GM19372 (cell line): ENCODE results near the gene ADRA2B.
A peak's percentile ranks its signal among the peaks of the same experiment; 100 is the strongest.
"Not testable (repeated sequence)": the region's sequence is repeated elsewhere in the genome, so short reads cannot be mapped to it uniquely, and the experiment has no call there.

ENCODE experiments used
- ATAC-seq: cut with Tn5 transposase; IDR thresholded peaks from one replicate; pipeline ENCODE4 v1.9.1; 2021; ENCODE audit warnings: mild to moderate bottlenecking, low read depth, moderate library complexity; ENCODE audit not compliant: unreplicated experiment

The ADRA2B gene

DNA sequence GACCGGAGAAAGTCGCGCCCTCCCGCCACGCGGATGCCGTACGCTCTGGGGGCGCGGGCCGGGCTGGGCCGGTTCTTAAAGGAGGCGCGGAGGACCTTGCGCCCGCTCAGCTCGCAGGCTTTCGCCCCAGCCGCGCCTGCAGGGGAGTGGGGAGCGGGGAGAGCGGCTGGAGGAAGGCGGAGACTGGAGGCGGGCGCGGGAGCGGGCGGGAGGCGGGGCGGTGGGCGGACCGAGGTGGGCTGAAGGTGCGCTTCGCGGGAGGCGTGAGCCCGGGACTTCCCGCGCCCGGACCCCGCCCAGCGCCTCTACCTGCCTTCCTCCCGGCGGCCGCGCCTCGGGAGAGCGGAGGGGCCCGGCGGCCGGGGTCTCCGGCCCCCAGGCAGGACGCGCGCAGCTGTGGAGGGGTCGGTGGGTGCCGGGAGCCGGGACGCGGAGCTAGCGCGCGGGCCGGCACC, at the start of gene ADRA2B:
Gene ADRA2B, minus strand, starts transcription at position 148 of the 455 bp plus-strand sequence. CDS start 422 bp downstream, outside the sequence.
- ATAC-seq: peak; percentile 57

DNA sequence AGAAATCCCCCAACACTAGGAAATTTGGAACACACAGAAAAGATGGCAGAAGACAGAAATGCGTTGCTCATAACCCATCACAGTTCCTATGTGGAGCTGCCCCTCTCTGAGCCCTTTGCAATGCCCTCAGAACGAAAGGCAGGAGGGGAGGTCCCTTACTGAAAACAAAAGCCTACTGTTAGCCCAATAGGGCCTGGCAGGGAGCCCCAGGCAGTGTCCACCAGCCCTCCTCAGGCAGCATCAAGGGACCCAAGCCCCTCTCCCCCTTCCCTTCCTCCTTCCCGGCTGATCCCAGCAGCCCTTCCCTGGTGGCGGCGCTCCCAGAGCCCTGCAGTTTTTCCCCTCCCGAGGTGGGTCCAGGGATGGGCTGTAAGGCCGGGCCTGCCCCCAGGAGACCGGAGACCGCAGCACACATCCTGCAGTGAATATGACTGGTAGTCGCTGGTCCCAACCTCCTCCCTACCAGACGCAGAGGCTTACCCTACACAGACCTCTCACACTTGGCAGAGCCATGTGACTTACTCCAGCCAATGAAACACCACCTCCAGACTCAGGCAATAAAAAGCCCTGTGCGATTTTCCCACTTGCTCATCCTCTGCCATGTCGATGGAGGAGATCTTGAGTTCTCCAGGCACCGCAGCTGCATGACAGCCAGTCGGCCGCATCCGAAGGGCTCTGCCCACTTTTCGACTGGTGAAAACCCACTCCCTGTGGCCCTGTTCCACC, 48.3 kb upstream of the ADRA2B start:
- peak; percentile 46 for ATAC-seq

DNA sequence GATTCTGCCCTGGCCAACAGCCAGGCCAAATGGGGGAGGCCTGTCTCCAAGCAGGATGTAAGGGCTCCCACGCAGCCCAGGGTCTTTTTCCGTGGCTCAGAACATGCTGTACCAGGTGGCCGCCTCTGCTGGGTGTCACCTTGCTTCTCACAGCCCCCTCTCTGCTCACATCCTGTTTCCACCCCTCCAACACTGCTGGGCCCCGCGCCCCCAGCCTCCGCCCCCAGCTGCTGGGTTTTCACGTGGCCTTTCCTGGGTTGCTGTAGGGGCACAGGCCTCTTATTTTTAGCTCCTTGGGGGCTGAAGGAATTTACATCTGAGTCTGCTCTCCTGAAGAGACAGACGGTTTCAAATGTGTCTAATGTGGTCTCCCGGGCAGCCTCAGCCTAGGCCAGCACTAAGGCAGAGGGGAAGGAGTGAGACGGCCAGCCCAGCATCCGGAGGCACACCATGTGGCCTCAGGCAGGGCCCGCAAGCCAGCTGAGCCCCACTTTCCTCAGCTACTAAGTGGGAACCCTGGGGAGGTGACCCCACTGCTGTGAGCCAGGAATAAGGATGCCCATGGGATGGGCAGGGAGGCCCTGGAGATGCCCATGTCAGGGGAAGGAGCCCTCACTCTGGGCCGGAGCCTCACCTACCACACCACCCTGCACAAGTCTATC, 47.5 kb upstream of the ADRA2B start:
- peak; percentile 76 for ATAC-seq

DNA sequence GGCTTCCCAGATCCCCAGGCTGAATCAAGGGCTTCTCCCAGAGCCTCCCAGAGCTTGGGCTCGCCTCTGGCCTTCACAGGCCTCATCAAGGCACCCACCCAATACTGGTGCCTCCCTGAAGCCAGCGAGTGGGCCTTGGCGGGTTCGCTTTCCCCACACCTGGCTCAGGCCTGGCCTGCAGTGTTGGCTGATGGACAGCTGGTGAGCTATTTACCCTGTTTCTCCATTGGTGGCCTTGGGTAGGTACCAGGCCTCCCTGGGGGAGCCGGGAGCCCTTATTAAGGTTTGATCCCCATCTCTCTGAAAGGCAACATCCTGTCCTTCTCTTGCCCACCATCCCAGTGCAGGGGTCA, 47.0 kb upstream of the ADRA2B start:
- ATAC-seq: peak; percentile 16

DNA sequence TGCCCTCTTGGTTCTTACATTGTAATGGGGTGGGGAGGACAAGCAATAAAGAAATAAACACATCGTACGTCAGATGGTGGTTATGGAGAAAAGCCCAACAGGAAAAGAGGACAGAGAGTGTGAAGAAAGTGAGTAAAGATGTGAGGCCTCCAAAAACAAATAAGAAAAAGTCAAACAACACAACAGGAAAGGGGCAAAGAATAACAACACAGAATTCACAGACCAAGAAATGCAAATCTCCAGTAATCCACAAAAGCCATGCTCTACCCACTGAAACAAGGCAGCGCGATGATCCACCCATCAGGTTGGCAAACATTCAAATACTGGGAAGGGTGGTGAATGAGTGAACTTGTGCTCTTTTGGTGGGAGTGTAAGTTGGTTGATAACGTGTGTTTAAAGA, 45.5 kb upstream of the ADRA2B start:
- no peak for ATAC-seq

DNA sequence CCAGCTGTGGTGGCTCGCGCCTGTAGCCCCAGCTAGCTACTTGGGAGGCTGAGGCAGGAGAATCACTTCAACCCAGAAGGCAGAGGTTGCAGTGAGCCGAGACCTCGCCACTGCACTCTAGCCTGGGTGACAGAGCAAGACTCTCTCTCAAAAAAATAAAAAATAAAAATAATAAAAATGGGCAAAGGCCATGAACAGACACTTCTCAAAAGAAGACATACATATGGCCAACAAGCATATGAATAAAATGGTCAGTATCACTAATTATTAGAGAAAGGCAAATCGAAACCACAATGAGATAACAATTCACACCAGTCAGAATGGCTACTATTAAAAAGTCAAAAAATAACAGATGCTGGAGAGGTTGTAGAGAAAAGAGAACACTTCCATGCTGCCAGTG, 44.0 kb upstream of the ADRA2B start:
- ATAC-seq: not testable (repeated sequence)

DNA sequence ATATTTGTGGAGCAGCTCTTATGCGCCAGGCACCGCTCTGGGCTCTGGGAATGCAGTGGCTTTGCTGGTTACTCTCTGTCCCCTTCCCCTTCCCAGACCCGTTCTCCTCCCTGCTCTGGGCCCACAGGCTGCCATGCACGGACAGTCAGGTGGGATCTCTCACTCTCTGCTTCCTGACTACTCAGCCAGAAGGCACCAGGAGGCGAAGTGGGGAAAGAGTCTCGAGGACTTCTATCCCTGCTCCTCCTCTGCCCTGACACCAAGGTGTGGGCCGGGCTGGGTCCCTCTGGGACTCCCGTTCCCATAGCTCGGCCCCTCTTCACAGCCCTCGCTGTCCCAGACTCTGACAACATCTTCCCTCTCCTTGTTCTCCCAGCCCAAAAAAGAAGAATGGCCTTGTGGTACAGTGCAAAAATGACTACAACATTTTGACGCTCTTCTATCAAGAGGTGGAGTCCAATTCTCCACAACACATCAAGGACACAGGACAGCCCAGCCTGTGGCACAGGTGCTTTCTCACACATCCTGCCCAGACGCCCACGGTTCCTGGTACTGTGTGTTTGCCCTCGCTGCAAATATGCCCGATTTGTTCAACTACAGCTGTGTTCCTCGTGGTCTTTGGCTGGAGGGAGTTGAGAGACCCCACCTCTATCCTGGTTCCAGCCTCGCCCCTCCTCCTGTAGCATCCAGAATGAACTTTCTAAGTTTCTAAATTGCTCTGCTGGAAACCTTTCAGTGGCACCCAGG, 42.9 kb upstream of the ADRA2B start:
- ATAC-seq: no peak

DNA sequence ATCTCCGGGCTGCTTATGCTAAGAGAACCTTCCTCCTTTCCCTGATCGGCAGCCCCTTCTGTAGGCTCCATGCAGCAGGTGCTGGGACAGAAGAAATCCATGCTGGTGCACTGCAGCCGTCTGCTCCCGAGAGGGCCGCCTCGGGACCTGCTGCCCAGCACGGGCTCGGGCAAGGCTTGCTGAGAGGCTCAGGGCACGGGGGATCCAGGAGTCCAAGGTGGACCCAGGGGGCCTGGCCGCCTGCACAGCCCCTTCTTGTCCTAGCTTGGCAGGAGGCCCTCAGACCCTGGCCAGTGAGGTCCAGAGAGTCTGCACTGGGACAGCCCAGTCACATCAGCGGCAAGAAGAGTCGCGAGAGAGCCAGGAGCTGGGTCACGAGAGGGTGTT, 42.2 kb upstream of the ADRA2B start:
- ATAC-seq: no peak

DNA sequence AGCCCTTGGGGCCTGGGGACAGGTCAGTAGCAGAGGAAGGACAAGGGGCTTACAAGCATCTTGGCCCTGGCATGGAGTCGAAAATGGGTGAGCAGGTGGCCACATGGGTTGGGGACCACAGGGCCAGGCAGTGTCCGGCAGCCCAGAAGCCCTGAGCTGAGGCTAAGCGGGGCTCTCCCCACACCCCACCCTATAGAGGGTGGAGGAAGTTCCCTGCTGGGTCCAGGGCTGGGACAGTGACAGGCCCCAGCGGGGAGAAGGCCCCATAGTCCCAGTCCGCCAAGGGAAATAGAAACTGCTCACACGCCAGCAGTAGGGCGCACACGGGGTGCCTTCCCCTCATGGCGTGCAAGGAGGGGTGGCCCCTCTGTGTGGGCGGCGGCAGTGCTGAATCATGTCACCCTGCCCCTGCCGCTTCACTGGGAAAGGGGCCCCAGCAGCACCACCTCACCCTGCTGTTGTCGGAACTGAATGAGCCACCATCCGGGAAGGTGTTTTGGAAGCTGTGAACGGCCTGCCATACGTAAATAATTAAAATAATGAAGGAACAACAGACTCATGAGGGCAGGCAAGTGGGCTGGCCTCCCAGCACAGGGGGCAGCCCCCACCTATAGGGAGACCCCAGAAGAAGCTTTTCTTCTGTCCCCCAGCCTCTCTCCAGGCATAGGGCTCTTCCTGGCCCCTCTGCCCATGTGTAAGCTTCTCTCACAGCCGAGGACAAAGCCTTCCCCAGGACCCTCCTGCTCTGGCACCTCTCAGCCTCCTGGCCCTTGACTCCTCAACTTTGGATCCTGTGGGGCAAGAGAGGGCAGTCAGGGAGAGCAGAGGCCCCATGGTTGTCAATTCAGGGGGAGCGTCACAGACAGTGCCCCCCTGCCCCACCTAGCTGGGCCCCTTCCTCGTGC, 41.5 kb upstream of the ADRA2B start:
- peak; percentile 55 for ATAC-seq

DNA sequence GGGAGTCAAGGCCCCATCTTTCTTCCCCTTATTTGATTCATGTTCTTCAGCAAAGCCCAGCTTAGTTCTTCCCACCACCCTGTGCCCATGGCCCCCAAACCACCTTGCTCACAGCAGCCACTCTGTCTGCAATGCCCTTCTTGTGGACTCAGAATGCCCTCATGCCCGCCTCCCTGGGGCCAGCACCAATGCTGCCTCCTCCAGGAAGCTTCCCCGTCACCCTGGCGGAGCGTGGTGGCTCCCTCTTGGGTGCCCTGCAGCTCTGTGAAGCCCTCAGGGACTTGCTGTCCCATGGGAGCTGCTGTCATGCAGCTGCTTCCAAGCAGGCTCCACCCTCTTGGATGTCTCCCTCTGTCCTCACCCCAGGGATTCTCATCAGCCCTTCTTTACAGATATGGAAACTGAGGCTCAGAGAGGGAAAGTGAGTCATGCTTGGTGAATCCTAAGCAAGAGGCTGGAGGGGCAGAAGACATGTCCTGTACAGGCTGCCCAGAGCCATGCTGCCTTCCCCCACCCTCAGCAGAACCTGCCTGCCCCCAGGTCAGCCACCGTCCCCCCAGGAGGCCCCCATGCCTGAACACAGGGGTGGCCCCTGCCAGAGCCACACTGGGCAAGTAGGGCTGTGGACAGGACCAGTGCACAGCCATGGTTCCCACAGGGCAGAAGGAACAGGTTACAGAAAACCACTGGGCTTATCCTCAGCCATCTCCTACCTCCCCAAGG, 40.7 kb upstream of the ADRA2B start:
- ATAC-seq: peak; percentile 40

DNA sequence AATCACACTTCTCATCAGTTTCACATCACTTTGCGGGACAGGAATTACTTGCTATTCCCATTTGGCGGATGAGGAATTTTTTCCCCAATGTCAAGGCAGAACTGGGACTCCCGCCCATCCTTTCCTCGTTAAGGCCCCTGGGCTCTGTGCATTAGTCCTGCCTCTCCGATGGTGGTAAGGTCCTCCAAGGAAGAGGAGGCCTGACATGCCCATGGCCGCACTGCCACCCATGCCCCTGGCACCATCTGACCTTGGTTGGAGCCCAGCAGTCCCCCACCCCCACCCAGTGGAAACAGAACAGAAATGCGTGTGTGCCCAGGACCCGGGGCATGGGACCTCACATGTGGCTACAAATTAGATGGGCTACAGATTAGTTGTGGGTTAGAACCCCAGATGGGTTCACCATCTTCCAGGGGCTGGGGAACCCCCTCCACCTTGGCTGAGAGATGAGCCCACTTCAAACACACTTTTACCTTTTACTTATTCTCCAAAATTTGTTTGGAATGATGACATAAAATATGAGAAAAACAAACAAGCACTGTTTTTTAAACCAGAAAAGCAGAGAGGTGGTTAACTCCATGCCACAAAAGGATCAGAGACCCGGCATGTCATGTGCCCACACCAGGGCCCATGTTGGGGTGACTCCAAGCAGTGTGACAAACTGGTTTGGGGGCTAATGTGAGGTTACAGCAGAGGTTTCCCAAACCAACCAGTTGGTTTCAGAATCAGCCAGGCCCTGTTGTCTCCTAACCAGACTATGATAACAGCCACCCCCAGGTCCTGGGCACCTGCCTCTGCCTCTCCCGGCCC, 39.8 kb upstream of the ADRA2B start:
- ATAC-seq: no peak

DNA sequence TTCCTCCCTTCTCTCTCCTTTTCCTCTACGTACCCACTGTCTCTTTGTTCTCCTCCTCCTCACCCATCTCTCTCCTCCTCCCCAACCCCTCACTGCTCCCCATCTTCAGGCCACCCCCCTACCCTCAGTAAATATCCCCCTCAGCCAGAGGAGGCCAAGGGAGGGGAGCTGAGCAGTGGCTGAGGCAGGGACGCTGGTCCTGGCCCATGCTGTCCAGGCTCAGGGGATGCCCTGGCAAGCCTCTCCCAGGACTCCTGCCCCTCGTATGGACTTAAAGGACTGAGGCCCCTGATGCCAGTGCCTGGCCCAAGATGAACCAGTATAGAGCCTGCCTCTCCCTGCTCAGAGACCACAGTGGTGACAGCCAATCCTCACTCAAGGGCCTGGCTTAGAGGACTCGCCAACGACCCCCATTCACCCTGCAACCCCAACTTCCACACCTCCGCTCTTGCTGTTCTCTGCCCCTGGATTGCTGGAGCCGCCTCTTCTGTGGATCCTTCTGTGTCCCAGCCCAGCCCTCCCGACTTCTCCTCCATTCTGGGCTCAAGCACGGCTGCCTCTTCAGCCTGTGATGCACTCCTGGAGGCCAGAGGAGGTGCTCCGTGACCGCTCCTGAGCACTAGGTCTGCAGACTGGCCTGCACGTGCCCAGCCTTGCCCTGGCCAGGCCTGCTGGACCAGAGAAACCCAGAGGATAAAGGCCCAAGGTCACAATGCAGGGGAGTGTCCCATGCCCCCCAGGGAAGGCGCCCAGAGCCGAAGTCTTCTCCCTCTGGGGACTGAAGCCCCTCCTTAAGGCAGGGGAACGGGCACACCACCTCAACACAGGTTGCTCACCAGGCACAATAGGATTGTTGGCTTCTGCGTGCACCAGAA, 38.4 kb upstream of the ADRA2B start:
- no peak for ATAC-seq

DNA sequence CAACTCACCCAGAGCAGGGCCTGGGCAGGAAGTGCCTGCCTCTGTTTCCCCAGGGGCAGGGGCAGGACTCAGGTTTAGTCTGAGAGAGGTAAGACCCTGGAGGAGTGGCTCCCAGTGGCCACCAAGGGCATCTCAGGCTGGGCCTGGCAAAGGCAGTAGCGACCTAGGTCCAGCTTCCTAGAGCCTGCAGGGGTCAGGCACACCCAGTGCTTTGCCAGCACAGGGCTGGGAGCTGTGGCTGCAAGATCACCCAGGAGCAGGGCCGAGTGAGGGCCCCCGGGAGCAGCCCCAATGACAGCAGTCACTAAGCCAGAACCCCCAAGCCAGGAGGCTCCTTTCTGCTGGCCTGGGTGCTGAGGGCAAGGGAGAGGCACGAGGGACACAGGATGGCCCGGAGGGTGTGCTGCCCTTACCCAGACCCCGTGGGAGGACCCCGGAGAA, 37.6 kb upstream of the ADRA2B start:
- ATAC-seq: no peak

DNA sequence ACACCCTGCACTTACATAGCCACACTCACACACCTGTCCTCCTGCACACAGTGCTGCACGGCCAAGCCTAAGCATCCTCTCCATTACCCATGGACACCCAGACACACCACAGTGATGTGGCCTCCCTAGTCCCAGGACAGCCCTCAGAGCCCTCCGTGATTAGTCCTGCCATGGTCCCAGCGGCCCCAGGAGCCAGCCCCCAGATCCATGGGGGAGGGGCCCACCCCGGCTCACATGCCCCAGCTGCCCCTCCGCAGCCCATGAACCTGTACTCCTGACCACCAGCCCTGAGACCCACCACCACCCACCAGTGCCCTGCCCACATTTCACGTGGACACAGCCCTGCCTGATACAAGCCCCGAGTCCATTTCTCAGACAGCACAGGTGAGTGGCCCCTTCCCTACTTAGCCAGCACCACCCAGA, 36.9 kb upstream of the ADRA2B start:
- no peak for ATAC-seq

DNA sequence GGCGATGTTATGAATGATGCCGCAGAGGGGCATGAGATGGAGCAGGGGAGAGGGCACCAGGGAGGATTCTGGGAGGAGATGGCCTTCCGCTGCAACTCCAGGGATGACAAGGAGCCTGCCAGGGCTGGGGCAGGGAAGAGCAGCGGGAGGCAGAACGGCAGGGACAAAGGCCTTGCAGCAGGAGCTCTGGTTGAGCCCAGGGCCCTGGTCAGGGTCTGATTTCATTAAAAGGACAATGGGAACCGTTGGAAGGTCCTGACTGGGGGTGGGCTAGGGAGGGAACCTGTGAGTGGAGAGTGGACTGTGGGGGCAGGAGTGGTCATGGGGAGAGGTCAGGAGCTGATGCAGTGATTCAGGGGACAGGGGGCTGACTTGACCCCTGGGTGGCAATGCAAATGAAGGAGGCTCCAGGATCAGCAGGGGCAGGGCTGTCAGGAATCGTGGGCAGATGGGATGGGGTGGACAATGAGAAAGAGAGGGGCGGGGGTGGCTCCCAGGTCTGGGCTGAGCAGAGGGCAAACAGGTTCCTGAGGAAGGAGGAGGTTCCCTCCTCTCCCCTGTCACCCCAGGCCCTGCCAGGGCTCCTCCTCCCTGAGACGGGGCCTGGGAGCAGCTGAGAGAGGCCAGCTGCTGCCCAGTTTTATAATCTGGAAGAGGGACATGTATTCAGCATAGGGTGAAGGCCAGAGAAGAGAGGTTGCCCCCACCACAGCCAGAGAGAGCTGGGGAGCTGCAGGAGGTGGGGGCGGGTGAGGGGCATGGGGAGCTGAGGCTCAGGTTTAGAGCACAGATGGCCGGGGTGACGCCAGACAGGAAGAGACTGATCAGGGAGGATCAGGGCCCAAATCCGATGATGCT, 36.2 kb upstream of the ADRA2B start:
- no peak for ATAC-seq

DNA sequence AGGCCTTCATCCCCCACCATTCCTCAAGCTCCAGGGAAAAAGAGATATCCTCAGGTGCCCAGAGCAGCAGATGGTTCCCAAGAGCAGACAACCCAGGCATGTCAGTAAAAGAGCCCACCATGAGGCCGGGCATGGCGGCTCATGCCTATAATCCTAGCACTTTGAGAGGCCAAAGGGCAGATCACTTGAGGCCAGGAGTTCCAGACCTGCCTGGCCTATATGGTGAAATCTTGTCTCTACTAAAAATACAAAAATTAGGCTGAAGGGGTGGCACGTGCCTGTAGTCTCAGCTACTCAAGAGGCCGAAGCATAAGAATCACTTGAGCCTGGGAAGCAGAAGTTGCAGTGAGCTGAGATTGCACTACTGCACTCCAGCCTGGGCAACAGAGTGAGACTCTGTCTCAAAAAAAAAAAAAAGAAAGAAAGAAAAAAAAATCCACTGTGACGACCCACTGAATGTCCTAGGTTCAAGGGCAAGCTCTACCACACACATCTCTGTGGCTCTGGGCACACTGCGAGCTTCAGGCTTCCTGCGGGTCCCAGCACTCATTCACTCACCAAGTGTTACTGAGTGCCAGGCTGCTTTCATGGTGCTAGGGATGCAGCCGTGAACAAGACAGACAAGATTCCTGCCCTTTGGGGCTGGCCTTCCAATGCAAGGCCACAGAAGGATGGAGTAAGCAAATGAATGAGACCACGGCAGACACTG, 35.4 kb upstream of the ADRA2B start:
- no peak for ATAC-seq
